Upper lobe of right lung (tissue), 1 donor: ENCODE measurements around the gene FAM32A. TPM values are rescaled to one million over a fixed set of nuclear protein-coding genes. Genes with fewer than 3 reads are reported as not detected.
"Not testable (repeated sequence)": the region's sequence is repeated elsewhere in the genome, so short reads cannot be mapped to it uniquely, and the experiment has no call there.

Experiments
- ATAC-seq: fragments of 200-7000 bp; cut with Tn5 transposase; one replicate; pipeline ENCODE4 v1.9.1; 2020; ENCODE audit warnings: mild to moderate bottlenecking, moderate library complexity
- DNase-seq: peaks from one replicate; pipeline ENCODE4 v3.0.0-alpha.2; 2020
- H3K27ac ChIP-seq: fragments of 200-600 bp; one replicate; pipeline ENCODE4 v1.8.0; 2022
- H3K27me3 ChIP-seq: fragments of 200-600 bp; one replicate; pipeline ENCODE4 v1.8.0; 2022; ENCODE audit warnings: mild to moderate bottlenecking
- H3K36me3 ChIP-seq: fragments of 200-600 bp; one replicate; pipeline ENCODE4 v1.8.0; 2022
- H3K4me1 ChIP-seq: fragments of 200-600 bp; one replicate; pipeline ENCODE4 v1.8.0; 2022
- H3K4me3 ChIP-seq: fragments of 200-600 bp; one replicate; pipeline ENCODE4 v1.8.0; 2022; ENCODE audit warnings: mild to moderate bottlenecking
- H3K9me3 ChIP-seq: fragments of 200-600 bp; one replicate; pipeline ENCODE4 v1.8.0; 2022
- intact Hi-C: fragments of 100-400 bp; cut with DNase I; formaldehyde crosslinking; loops from one replicate; pipeline ENCODE4 v1.11.0; 2022
- total RNA-seq: library from RNA; stranded (reverse); fragmentation: NEBNext Ultra II Directional; extraction: Animal tissue kit (Norgen Biotek cat#: 25700); gene quantifications from one replicate; pipeline ENCODE4 v1.2.1, GENCODE V29; 2021
- TF ChIP-seq, protein P1 (sequence below): fragments of 200-600 bp; IDR thresholded peaks from one replicate; pipeline ENCODE4 v1.8.0; 2022; ENCODE audit warnings: antibody characterized with exemption
- donor health status: DM: no; HTN: yes; CAD: no; lungs with severe emphysema.

FAM32A gene
- total RNA-seq, 1 donor from 2014 or later, result 56.4 TPM

DNA sequence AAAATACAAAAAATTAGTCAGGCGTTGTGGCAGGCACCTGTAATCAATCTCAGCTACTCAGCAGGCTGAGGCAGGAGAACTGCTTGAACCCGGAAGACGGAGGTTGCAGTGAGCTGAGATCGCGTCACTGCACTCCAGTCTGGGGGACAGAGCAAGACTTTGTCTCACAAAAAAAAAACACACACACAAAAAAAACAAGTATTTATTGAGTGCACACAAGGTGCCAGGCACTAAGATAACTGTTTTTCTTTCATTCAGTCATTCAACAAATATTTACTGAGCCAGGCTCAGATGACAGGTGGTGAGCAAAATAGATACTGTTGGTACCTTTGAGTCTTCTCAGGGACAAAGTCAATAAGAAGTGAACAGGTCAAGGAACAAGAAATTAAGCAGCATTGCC is 18.2 kb upstream of the FAM32A start:
- no peak for DNase-seq

DNA sequence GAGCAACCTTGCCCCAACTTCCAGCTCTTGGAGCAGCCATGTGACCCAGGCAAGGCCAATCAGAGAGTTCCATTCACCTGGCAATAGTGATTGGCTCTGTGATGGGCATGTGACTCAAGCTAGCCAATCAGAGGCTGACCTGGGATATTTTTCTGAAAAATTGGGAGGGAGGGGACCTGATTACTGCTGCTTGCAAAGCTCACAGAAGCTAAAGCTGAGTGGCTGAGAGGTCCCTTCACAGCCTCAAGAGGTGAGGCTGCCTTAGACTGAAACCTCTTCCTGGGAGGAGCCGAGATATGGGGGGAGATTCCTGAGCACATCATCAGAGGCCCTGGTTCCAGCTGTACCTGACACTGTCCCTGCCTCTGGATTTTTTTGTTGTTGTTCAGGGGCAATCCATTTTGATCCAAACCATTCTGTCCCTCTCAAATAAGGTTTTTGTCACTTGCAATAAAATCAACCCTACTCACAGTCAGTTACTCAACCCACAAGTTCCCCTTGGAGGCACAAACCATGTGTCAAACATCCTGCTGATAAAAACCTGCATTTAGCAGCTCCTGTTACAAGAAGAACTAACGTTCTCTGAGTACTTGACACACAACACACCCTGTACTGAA is 16.6 kb upstream of the FAM32A start:
- intact Hi-C loops, result no loop called here
- Histone ChIP-seq H3K4me3 (no peak overlapping the region), H3K36me3 (no peaks in the 10 kb centered on the region), H3K27me3 (no peaks in the 10 kb centered on the region), H3K27ac (no peak overlapping the region), H3K9me3 (no peaks in the 10 kb centered on the region), H3K4me1 (no peaks in the 10 kb centered on the region)
- ATAC-seq, result peak; percentile 43
- TF ChIP-seq, protein P1, sequence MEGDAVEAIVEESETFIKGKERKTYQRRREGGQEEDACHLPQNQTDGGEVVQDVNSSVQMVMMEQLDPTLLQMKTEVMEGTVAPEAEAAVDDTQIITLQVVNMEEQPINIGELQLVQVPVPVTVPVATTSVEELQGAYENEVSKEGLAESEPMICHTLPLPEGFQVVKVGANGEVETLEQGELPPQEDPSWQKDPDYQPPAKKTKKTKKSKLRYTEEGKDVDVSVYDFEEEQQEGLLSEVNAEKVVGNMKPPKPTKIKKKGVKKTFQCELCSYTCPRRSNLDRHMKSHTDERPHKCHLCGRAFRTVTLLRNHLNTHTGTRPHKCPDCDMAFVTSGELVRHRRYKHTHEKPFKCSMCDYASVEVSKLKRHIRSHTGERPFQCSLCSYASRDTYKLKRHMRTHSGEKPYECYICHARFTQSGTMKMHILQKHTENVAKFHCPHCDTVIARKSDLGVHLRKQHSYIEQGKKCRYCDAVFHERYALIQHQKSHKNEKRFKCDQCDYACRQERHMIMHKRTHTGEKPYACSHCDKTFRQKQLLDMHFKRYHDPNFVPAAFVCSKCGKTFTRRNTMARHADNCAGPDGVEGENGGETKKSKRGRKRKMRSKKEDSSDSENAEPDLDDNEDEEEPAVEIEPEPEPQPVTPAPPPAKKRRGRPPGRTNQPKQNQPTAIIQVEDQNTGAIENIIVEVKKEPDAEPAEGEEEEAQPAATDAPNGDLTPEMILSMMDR, result no peak
- no peak for DNase-seq

More for the DNA sequence above, 18.2 kb upstream of the FAM32A start:
- H3K9me3 ChIP-seq, result no peaks in the 10 kb centered on the region
- H3K4me1 ChIP-seq, result no peaks in the 10 kb centered on the region
- TF ChIP-seq, protein P1, result no peak
- ATAC-seq, result no peak
- H3K27me3 ChIP-seq, result no peaks in the 10 kb centered on the region
- H3K36me3 ChIP-seq, result no peaks in the 10 kb centered on the region
- H3K4me3 ChIP-seq, result no peak overlapping the region
- intact Hi-C loops, result no loop called here
- no peak overlapping the region for H3K27ac ChIP-seq

DNA sequence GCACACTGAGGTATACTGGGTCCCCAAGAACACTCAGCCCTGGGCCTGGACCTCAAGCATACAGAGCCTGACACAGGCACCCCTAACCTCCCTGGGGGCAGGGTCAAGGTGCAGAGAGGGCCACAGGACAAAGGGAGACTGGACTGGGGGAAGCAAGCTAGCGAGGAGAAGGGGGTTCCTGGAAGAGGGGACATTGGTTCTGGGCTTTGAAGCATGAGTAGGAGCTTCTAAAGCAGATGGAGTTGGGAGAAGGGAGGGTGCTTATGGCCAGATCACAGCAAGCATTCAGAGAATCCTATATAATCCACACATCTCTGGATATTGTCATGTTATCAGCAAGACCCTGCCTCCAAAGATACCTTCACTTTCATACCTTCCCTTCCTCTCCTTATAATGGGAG is 15.1 kb upstream of the FAM32A start:
- ATAC-seq (no peak), DNase-seq (no peak)
- intact Hi-C loops, result no loop called here
- no peak overlapping the region for H3K4me3 ChIP-seq
- no peaks in the 10 kb centered on the region for H3K9me3 ChIP-seq
- TF ChIP-seq, protein P1, result no peak
- no peaks in the 10 kb centered on the region for H3K4me1 ChIP-seq
- no peak overlapping the region for H3K27ac ChIP-seq
- H3K27me3 ChIP-seq, result no peaks in the 10 kb centered on the region
- no peaks in the 10 kb centered on the region for H3K36me3 ChIP-seq

DNA sequence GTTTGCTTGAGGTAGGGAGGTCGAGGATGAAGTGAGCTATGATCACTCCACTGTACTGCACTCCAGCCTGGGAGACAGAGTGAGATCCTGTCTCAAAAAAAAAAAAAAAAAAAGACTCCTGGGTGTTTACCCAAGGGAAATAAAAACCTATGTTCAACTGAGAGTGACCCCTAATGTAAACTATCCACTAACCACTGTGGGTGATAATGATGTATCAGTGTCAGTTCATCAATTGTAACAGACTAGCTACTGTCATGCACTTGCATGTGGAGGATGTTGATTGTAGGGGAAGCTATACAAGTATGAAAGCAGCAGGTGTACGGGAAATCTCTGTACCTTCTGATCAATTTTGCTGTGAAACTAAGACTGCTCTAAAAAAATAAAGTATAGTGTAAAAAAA is 9.3 kb upstream of the FAM32A start:
- intact Hi-C loops, result no loop called here
- Histone ChIP-seq H3K27ac (no peak overlapping the region), H3K36me3 (no peaks in the 10 kb centered on the region), H3K27me3 (no peaks in the 10 kb centered on the region), H3K9me3 (peaks cover 5% of the 10 kb centered on the region), H3K4me1 (no peaks in the 10 kb centered on the region), H3K4me3 (no peak overlapping the region)
- no peak for ATAC-seq
- no peak for DNase-seq
- TF ChIP-seq, protein P1, result no peak

GRCh38 chr19:16178866-16179265 is 6.3 kb upstream of the FAM32A start:
- ATAC-seq, H3K36me3 ChIP-seq, DNase-seq, H3K27ac ChIP-seq, intact Hi-C loops, H3K27me3 ChIP-seq, H3K9me3 ChIP-seq, H3K4me3 ChIP-seq, H3K4me1 ChIP-seq: not testable (repeated sequence)

DNA sequence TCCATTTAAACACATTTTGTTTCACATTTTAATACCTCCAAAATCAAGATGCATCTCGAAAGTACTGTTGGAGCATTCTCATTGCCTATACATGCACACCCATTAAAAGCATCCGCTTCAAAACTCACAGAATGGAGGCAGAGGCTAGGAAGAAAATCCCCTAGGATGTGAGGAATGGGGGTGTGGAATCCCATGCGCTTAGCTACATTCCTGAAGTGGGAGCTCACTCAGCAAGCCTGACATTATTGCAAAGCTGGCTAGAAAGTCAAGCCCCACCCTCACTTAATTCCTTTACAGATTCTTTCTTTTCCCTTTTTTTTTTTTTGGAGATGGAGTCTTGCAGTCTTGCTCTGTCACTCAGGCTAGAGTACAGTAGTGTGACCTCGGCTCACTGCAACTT is 4.6 kb upstream of the FAM32A start:
- DNase-seq (no peak), ATAC-seq (no peak)
- H3K27ac ChIP-seq, result no peak overlapping the region
- peaks cover 2% of the 10 kb centered on the region for H3K9me3 ChIP-seq
- H3K27me3 ChIP-seq, result no peaks in the 10 kb centered on the region
- no peak overlapping the region for H3K4me3 ChIP-seq
- TF ChIP-seq, protein P1, result no peak
- intact Hi-C loops, result loop anchor here (5.0 to 10.0 kb wide), 2 partner anchors 138 to 556 kb away; no protein-coding TSS in a partner anchor
- H3K36me3 ChIP-seq, result no peaks in the 10 kb centered on the region
- H3K4me1 ChIP-seq, result peaks cover 3% of the 10 kb centered on the region
